GM21528 (cell line): ENCODE data around the gene INPP5A.

Source experiments
- ATAC-seq: cut with Tn5 transposase; IDR thresholded peaks from one replicate; pipeline ENCODE4 v1.9.1; 2021; ENCODE audit warnings: mild to moderate bottlenecking, moderate library complexity; ENCODE audit not compliant: unreplicated experiment, low FRiP score

The INPP5A gene

GRCh38 chr10:132684164-132684891 lies 146.7 kb downstream of the INPP5A start:
- ATAC-seq, result no peak

- no peak for ATAC-seq
Measured at GRCh38 chr10:132685101-132685891, 147.7 kb downstream of the INPP5A start.

GRCh38 chr10:132685921-132686680 lies 148.5 kb downstream of the INPP5A start:
- ATAC-seq, result no peak

GRCh38 chr10:132687181-132687892 lies 149.8 kb downstream of the INPP5A start:
- no peak for ATAC-seq

GRCh38 chr10:132687893-132688579 lies 150.4 kb downstream of the INPP5A start:
- ATAC-seq, result no peak

- no peak for ATAC-seq
Measured at GRCh38 chr10:132688580-132689420, 151.2 kb downstream of the INPP5A start.

- no peak for ATAC-seq
Measured at GRCh38 chr10:132689721-132690360, 152.3 kb downstream of the INPP5A start.

- no peak for ATAC-seq
Measured at GRCh38 chr10:132690401-132690800, 152.8 kb downstream of the INPP5A start.

- no peak for ATAC-seq
Measured at GRCh38 chr10:132690821-132691610, 153.4 kb downstream of the INPP5A start.

- no peak for ATAC-seq
Measured at GRCh38 chr10:132691711-132692153, 154.1 kb downstream of the INPP5A start.

- ATAC-seq, result no peak
Measured at GRCh38 chr10:132692311-132692710, 154.7 kb downstream of the INPP5A start.

- no peak for ATAC-seq
Measured at GRCh38 chr10:132693676-132694075, 156.1 kb downstream of the INPP5A start.

- no peak for ATAC-seq
Measured at GRCh38 chr10:132696204-132696603, 158.6 kb downstream of the INPP5A start.

- no peak for ATAC-seq
Measured at GRCh38 chr10:132696728-132697577, 159.4 kb downstream of the INPP5A start.

- no peak for ATAC-seq
Measured at GRCh38 chr10:132697578-132698200, 160.1 kb downstream of the INPP5A start.

- no peak for ATAC-seq
Measured at GRCh38 chr10:132698211-132698751, 160.7 kb downstream of the INPP5A start.
